ENCODE data around the gene SMC1B.
"Not testable (repeated sequence)": the region's sequence is repeated elsewhere in the genome, so short reads cannot be mapped to it uniquely, and the experiment has no call there.

The SMC1B gene

DNA sequence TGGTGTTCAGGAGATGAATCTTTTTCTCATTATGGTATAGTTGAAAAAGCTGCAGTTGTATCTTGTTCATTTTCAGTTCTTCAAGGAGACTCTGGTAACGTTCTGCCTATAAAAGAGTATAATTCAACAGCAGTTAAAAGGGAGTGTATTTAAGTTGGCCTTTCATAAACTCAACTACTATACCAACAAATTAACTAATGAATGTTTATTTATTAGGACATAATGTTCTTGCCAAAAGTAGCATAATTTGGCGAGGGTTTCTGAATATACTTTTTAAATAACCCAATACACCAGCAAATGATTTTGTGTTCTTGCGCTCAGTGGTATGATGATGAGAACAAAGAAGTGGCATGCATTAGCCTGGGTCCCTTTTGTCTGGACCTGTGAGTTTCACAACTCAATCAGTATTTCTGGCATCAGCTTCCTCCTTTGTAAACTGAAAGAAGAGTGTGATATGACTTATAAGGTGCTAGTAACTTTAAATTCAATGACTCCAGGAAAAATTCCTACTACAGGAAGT lies 10.9 kb downstream of the SMC1B start:
- no peaks in the 10 kb centered on the region for H3K36me3 ChIP-seq (ENCODE audit: control insufficient read depth in 5 of 5, insufficient read depth in 5 of 5, low read length in 5 of 5)

GRCh38 chr22:45399712-45400445 lies 13.5 kb downstream of the SMC1B start:
- Histone ChIP-seq H3K27me3 (ENCODE audit: control insufficient read depth in 5 of 5, insufficient read depth in 4 of 5, low read length in 5 of 5) (peaks cover 0 to 3% (median 0%) of the 10 kb centered on the region in 5 donors), H3K9ac (ENCODE audit: low read length in 5 of 5) (no peak overlapping the region), H3K9me3 (ENCODE audit: control insufficient read depth in 5 of 5, low read length in 5 of 5) (no peaks in the 10 kb centered on the region), H3K4me1 (ENCODE audit: control insufficient read depth in 5 of 5, insufficient read depth in 5 of 5, low read length in 5 of 5) (no peaks in the 10 kb centered on the region), H3K4me3 (ENCODE audit: low read depth in 1 of 5, low read length in 5 of 5) (no peak overlapping the region), H3K27ac (ENCODE audit: low read depth, low read length) (no peak overlapping the region), H3K36me3 (ENCODE audit: control insufficient read depth in 5 of 5, insufficient read depth in 5 of 5, low read length in 5 of 5) (no peaks in the 10 kb centered on the region)

More for the DNA sequence above, 10.9 kb downstream of the SMC1B start:
- no peaks in the 10 kb centered on the region for H3K9me3 ChIP-seq (ENCODE audit: control insufficient read depth in 5 of 5, low read length in 5 of 5)
- H3K4me1 ChIP-seq (ENCODE audit: control insufficient read depth in 5 of 5, insufficient read depth in 5 of 5, low read length in 5 of 5): no peaks in the 10 kb centered on the region
- no peak overlapping the region for H3K4me3 ChIP-seq (ENCODE audit: low read depth in 1 of 5, low read length in 5 of 5)
- no peak overlapping the region for H3K9ac ChIP-seq (ENCODE audit: low read length in 5 of 5)
- H3K27me3 ChIP-seq (ENCODE audit: control insufficient read depth in 5 of 5, insufficient read depth in 4 of 5, low read length in 5 of 5): peaks cover 0 to 3% (median 0%) of the 10 kb centered on the region in 5 donors
- H3K27ac ChIP-seq (ENCODE audit: low read depth, low read length): no peak overlapping the region

DNA sequence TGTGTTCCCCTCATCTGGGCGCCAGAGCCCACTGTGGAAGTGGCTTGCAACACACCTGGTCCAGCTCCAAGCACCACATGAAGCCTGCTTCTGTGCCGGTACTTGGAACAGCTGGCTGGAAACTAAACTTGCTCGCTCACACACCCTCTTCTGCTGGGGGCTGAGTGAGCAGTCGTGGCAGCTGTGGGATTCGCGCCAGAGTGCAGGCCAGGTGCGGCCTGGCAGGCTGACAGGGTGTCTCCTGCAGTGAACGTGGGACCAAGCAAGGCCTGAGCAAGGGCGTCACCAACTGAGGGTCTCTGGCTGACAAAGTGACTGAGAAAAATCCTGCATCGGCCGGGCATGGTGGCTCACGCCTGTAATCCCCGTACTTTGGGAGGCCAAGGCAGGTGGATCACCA lies 15.2 kb downstream of the SMC1B start:
- no peaks in the 10 kb centered on the region for H3K36me3 ChIP-seq (ENCODE audit: control insufficient read depth in 5 of 5, insufficient read depth in 5 of 5, low read length in 5 of 5)
- no peak overlapping the region for H3K27ac ChIP-seq (ENCODE audit: low read depth, low read length)
- H3K4me3 ChIP-seq (ENCODE audit: low read depth in 1 of 5, low read length in 5 of 5): no peak overlapping the region
- H3K27me3 ChIP-seq (ENCODE audit: control insufficient read depth in 5 of 5, insufficient read depth in 4 of 5, low read length in 5 of 5): peaks cover 0 to 3% (median 0%) of the 10 kb centered on the region in 5 donors
- no peak overlapping the region for H3K9ac ChIP-seq (ENCODE audit: low read length in 5 of 5)
- no peaks in the 10 kb centered on the region for H3K9me3 ChIP-seq (ENCODE audit: control insufficient read depth in 5 of 5, low read length in 5 of 5)
- no peaks in the 10 kb centered on the region for H3K4me1 ChIP-seq (ENCODE audit: control insufficient read depth in 5 of 5, insufficient read depth in 5 of 5, low read length in 5 of 5)

DNA sequence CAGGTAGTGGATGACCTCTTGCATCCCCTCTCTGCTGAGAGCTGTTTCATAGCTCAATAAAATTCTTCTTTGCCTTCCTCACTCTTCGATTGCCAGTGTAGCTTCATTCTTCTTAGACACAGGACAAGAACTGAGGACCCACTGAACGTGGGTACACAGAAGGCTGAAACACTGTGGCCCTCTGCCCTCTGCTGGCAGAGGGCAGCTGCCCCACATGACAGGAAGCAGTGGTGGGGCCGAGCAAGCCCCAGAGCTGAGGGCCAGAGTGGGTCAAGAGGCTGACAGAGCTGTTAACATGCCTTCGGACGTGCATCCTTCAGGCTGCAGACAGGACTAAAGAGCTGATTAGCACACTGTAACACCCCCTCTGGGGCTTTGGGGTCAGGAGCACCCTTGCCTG lies 15.6 kb downstream of the SMC1B start:
- Histone ChIP-seq H3K36me3 (ENCODE audit: control insufficient read depth in 5 of 5, insufficient read depth in 5 of 5, low read length in 5 of 5) (no peaks in the 10 kb centered on the region), H3K9ac (ENCODE audit: low read length in 5 of 5) (no peak overlapping the region), H3K27ac (ENCODE audit: low read depth, low read length) (no peak overlapping the region), H3K4me3 (ENCODE audit: low read depth in 1 of 5, low read length in 5 of 5) (no peak overlapping the region), H3K9me3 (ENCODE audit: control insufficient read depth in 5 of 5, low read length in 5 of 5) (no peaks in the 10 kb centered on the region), H3K4me1 (ENCODE audit: control insufficient read depth in 5 of 5, insufficient read depth in 5 of 5, low read length in 5 of 5) (no peaks in the 10 kb centered on the region), H3K27me3 (ENCODE audit: control insufficient read depth in 5 of 5, insufficient read depth in 4 of 5, low read length in 5 of 5) (peaks cover 0 to 3% (median 0%) of the 10 kb centered on the region in 5 donors)

DNA sequence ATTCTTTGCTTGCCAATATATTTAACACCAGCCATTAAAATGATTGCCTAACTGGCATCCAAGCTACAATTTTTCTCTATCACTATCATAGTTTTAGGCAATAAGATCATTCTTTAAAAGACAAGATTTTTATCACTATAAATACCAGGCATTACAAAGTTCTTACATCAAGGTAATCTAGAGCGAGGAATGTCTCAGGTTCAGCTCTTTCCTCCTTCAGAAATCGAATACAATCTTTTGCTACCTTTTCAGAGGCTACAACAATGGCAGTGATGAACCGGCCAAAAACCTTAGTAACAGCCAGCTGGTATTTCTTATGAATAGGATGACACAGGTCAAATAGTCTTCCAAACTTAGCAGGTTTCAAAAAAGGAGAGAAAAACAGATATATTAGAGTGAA lies 23.9 kb downstream of the SMC1B start:
- Histone ChIP-seq H3K4me3 (ENCODE audit: low read depth in 1 of 5, low read length in 5 of 5) (no peak overlapping the region), H3K9me3 (ENCODE audit: control insufficient read depth in 5 of 5, low read length in 5 of 5) (no peaks in the 10 kb centered on the region), H3K27ac (ENCODE audit: low read depth, low read length) (no peak overlapping the region), H3K36me3 (ENCODE audit: control insufficient read depth in 5 of 5, insufficient read depth in 5 of 5, low read length in 5 of 5) (no peaks in the 10 kb centered on the region), H3K27me3 (ENCODE audit: control insufficient read depth in 5 of 5, insufficient read depth in 4 of 5, low read length in 5 of 5) (no peaks in the 10 kb centered on the region), H3K4me1 (ENCODE audit: control insufficient read depth in 5 of 5, insufficient read depth in 5 of 5, low read length in 5 of 5) (no peaks in the 10 kb centered on the region), H3K9ac (ENCODE audit: low read length in 5 of 5) (no peak overlapping the region)

DNA sequence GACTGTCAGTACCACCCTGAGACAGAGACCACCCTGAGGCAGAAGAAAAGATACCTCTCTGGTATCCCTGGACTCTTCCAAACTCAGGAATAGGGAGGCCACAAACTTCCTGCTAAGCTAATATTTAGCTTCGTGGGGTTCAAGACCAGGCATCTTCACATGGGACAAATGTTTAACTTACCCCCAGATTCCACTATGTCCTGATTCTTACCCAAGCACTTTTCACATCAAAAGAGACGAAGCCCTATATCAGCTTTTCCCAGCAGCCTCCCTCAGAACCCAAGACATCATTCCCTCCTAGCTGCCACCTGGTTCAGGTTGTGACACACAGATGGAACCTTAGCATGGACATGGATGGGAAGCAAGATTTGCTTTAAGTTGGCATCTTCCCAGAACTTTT lies 32.1 kb downstream of the SMC1B start:
- Histone ChIP-seq H3K36me3 (ENCODE audit: control insufficient read depth in 5 of 5, insufficient read depth in 5 of 5, low read length in 5 of 5) (no peaks in the 10 kb centered on the region), H3K4me1 (ENCODE audit: control insufficient read depth in 5 of 5, insufficient read depth in 5 of 5, low read length in 5 of 5) (peaks cover 0 to 2% (median 0%) of the 10 kb centered on the region in 5 donors), H3K27ac (ENCODE audit: low read depth, low read length) (no peak overlapping the region), H3K9ac (ENCODE audit: low read length in 5 of 5) (no peak overlapping the region), H3K9me3 (ENCODE audit: control insufficient read depth in 5 of 5, low read length in 5 of 5) (no peaks in the 10 kb centered on the region), H3K4me3 (ENCODE audit: low read depth in 1 of 5, low read length in 5 of 5) (no peak overlapping the region), H3K27me3 (ENCODE audit: control insufficient read depth in 5 of 5, insufficient read depth in 4 of 5, low read length in 5 of 5) (no peaks in the 10 kb centered on the region)

- Histone ChIP-seq H3K9me3 (ENCODE audit: control insufficient read depth in 5 of 5, low read length in 5 of 5) (no peaks in the 10 kb centered on the region), H3K27me3 (ENCODE audit: control insufficient read depth in 5 of 5, insufficient read depth in 4 of 5, low read length in 5 of 5) (no peaks in the 10 kb centered on the region), H3K4me1 (ENCODE audit: control insufficient read depth in 5 of 5, insufficient read depth in 5 of 5, low read length in 5 of 5) (peaks cover 0 to 2% (median 0%) of the 10 kb centered on the region in 5 donors), H3K27ac (ENCODE audit: low read depth, low read length) (no peak overlapping the region), H3K4me3 (ENCODE audit: low read depth in 1 of 5, low read length in 5 of 5) (no peak overlapping the region), H3K9ac (ENCODE audit: low read length in 5 of 5) (no peak overlapping the region), H3K36me3 (ENCODE audit: control insufficient read depth in 5 of 5, insufficient read depth in 5 of 5, low read length in 5 of 5) (no peaks in the 10 kb centered on the region)
Measured at GRCh38 chr22:45376703-45377102, 36.7 kb downstream of the SMC1B start.

DNA sequence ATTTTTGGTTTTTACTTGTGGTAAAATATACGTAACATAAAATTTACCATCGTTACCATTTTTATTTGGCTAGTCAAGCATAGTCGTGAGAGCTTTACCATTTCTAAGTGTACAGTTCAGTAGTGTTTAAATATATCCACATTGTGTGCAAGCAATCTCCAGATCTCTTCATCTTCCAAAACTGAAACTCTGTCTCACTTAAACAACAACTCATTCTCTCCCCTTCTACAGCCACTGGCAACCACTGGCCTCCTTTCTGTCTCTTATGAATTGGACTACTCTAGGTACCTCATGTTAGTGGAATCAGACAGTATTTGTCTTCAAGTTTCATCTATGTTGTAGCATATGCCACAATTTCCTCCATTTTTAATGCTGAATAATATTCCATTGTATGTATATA lies 37.4 kb downstream of the SMC1B start:
- Histone ChIP-seq H3K27ac (ENCODE audit: low read depth, low read length) (no peak overlapping the region), H3K9ac (ENCODE audit: low read length in 5 of 5) (no peak overlapping the region), H3K9me3 (ENCODE audit: control insufficient read depth in 5 of 5, low read length in 5 of 5) (no peaks in the 10 kb centered on the region), H3K4me3 (ENCODE audit: low read depth in 1 of 5, low read length in 5 of 5) (no peak overlapping the region), H3K36me3 (ENCODE audit: control insufficient read depth in 5 of 5, insufficient read depth in 5 of 5, low read length in 5 of 5) (no peaks in the 10 kb centered on the region), H3K4me1 (ENCODE audit: control insufficient read depth in 5 of 5, insufficient read depth in 5 of 5, low read length in 5 of 5) (peaks cover 0 to 2% (median 0%) of the 10 kb centered on the region in 5 donors), H3K27me3 (ENCODE audit: control insufficient read depth in 5 of 5, insufficient read depth in 4 of 5, low read length in 5 of 5) (no peaks in the 10 kb centered on the region)

GRCh38 chr22:45373592-45373991 lies 39.8 kb downstream of the SMC1B start:
- not testable (repeated sequence) for H3K27me3 ChIP-seq (ENCODE audit: control insufficient read depth in 5 of 5, insufficient read depth in 4 of 5, low read length in 5 of 5); H3K9ac ChIP-seq (ENCODE audit: low read length in 5 of 5); H3K9me3 ChIP-seq (ENCODE audit: control insufficient read depth in 5 of 5, low read length in 5 of 5); H3K4me1 ChIP-seq (ENCODE audit: control insufficient read depth in 5 of 5, insufficient read depth in 5 of 5, low read length in 5 of 5); H3K4me3 ChIP-seq (ENCODE audit: low read depth in 1 of 5, low read length in 5 of 5); H3K36me3 ChIP-seq (ENCODE audit: control insufficient read depth in 5 of 5, insufficient read depth in 5 of 5, low read length in 5 of 5); H3K27ac ChIP-seq (ENCODE audit: low read depth, low read length)

- H3K4me3 ChIP-seq (ENCODE audit: low read depth in 1 of 5, low read length in 5 of 5): no peak overlapping the region
- no peak overlapping the region for H3K9ac ChIP-seq (ENCODE audit: low read length in 5 of 5)
Measured at GRCh38 chr22:45366713-45367112, 46.7 kb downstream of the SMC1B start.

More at GRCh38 chr22:45366713-45367112, 46.7 kb downstream of the SMC1B start:
- H3K27me3 ChIP-seq (ENCODE audit: control insufficient read depth in 5 of 5, insufficient read depth in 4 of 5, low read length in 5 of 5): peaks cover 0 to 3% (median 0%) of the 10 kb centered on the region in 5 donors
- no peaks in the 10 kb centered on the region for H3K36me3 ChIP-seq (ENCODE audit: control insufficient read depth in 5 of 5, insufficient read depth in 5 of 5, low read length in 5 of 5)
- H3K9me3 ChIP-seq (ENCODE audit: control insufficient read depth in 5 of 5, low read length in 5 of 5): peaks cover 0 to 15% (median 12%) of the 10 kb centered on the region in 5 donors
- no peak overlapping the region for H3K27ac ChIP-seq (ENCODE audit: low read depth, low read length)
- no peaks in the 10 kb centered on the region for H3K4me1 ChIP-seq (ENCODE audit: control insufficient read depth in 5 of 5, insufficient read depth in 5 of 5, low read length in 5 of 5)

All from subcutaneous abdominal adipose tissue (tissue), 5 donors.